K562 (cell line): ENCODE data around the gene DMD.

Experiments
- ATF7 ChIP-seq: fragments of 450-650 bp; IDR thresholded peaks from 2 replicates; pipeline ENCODE4 v1.7.1; 2014; ENCODE audit warnings: mild to moderate bottlenecking, moderate library complexity
- CHD2 ChIP-seq: IDR thresholded peaks from 2 replicates; pipeline ENCODE4 v1.6.1; 2011; ENCODE audit warnings: low read depth, low read length
- CHD4 ChIP-seq: fragments of 200-600 bp; sonication (generic); IDR thresholded peaks from 3 replicates; pipeline ENCODE4 v1.6.1; 2012; ENCODE audit warnings: low read depth, mild to moderate bottlenecking, mixed read lengths, low read length, inconsistent platforms; ENCODE audit not compliant: insufficient read depth, insufficient replicate concordance, poor library complexity, severe bottlenecking
- CTCF ChIP-seq, 3 experiments: IDR thresholded peaks in 2 of 3; conservative IDR thresholded peaks in 1 of 3; 2 replicates each; pipeline ENCODE4 v1.5.1; 2011 to 2012; ENCODE audit warnings: low read length in 3 of 3, mild to moderate bottlenecking in 3 of 3, control low read depth in 2 of 3, improper control_type of control experiment in 1 of 3, inconsistent platforms in 1 of 3, low read depth in 1 of 3, mixed read lengths in 1 of 3, moderate library complexity in 1 of 3; ENCODE audit not compliant: insufficient read depth in 2 of 3
- ELF2 ChIP-seq: fragments of 250-450 bp; sonication (Bioruptor Pico); IDR thresholded peaks from 2 replicates; pipeline ENCODE4 v1.5.0; 2021; ENCODE audit warnings: mild to moderate bottlenecking
- EZH2 ChIP-seq: IDR thresholded peaks from 2 replicates; pipeline ENCODE4 v1.6.1; 2012; ENCODE audit warnings: low read depth, mild to moderate bottlenecking, inconsistent platforms, low read length, borderline replicate concordance
- FOXM1 ChIP-seq, 2 experiments: fragments of 450-650 bp in 1 of 2; sonication (generic) in 1 of 2; formaldehyde crosslinking in 1 of 2; IDR thresholded peaks; 2 replicates each; pipeline versions ENCODE4 v1.6.1 to v1.9.0; 2017 to 2022; ENCODE audit warnings: low read depth in 2 of 2, mild to moderate bottlenecking in 2 of 2, missing genetic modification reagents in 1 of 2, moderate library complexity in 1 of 2
- JUNB ChIP-seq: fragments of 450-650 bp; formaldehyde crosslinking; conservative IDR thresholded peaks from 2 replicates; pipeline ENCODE4 v1.4.0; 2020; ENCODE audit warnings: mild to moderate bottlenecking
- KDM1A ChIP-seq, 2 experiments: fragments of 450-650 bp; IDR thresholded peaks; 2 replicates each; pipeline ENCODE4 v1.6.1; 2016; ENCODE audit warnings: mild to moderate bottlenecking in 2 of 2
- MTA3 ChIP-seq: fragments of 450-650 bp; formaldehyde crosslinking; IDR thresholded peaks from 2 replicates; pipeline ENCODE4 v1.6.1; 2017; ENCODE audit warnings: mild to moderate bottlenecking, borderline replicate concordance
- RBM39 ChIP-seq: fragments of 200-400 bp; formaldehyde crosslinking; optimal IDR thresholded peaks from 2 replicates; pipeline ENCODE3; 2018; ENCODE audit warnings: low read depth, low read length
- REST ChIP-seq, 2 experiments: fragments of 450-650 bp; formaldehyde crosslinking in 1 of 2; IDR thresholded peaks; 2 replicates each; pipeline versions ENCODE4 v1.4.0 to v1.6.1; 2014 to 2020; ENCODE audit warnings: mild to moderate bottlenecking in 2 of 2, borderline replicate concordance in 1 of 2, low read depth in 1 of 2
- SMARCE1 ChIP-seq: fragments of 450-650 bp; IDR thresholded peaks from 2 replicates; pipeline ENCODE4 v1.7.1; 2016; ENCODE audit warnings: mild to moderate bottlenecking
- ZNF740 ChIP-seq, 3 experiments: fragments of 200-800 bp in 1 of 3; sonication (Bioruptor generic) in 1 of 3; sonication (generic) in 1 of 3; formaldehyde crosslinking in 1 of 3; IDR thresholded peaks; 2 replicates each; pipeline versions ENCODE4 v1.6.1 to v1.8.0; 2016 to 2022; ENCODE audit warnings: mild to moderate bottlenecking in 2 of 3, missing compliant biosample characterization in 2 of 3, missing genetic modification characterization in 2 of 3, missing genetic modification reagents in 1 of 3

GRCh38 chrX:31889088-31889487, 1322.3 kb downstream of the DMD start:
- TF ChIP-seq CHD4 (no peak), ZNF740 (CRISPR knock-in tag; IDR thresholded peaks at IDR 0.05) (no peak), ZNF740 (tag; IDR thresholded peaks at IDR 0.05) (no peak), JUNB (CRISPR knock-in tag) (no peak), ATF7 (no peak), SMARCE1 (no peak), CHD2 (no peak), EZH2 (no peak), RBM39 (no peak), KDM1A (IDR thresholded peaks at IDR 0.05) (no peak), MTA3 (no peak), REST (IDR thresholded peaks at IDR 0.05; ENCODE audit: borderline replicate concordance) (no peak), REST (CRISPR knock-in tag; IDR thresholded peaks at IDR 0.05; ENCODE audit: low read depth) (no peak), FOXM1 (IDR thresholded peaks at IDR 0.05; ENCODE audit: low read depth) (no peak), FOXM1 (CRISPR knock-in tag; IDR thresholded peaks at IDR 0.05; ENCODE audit: low read depth) (no peak), ELF2 (CRISPR knock-in tag) (no peak), CTCF (IDR thresholded peaks at IDR 0.05 in 2 of 3, conservative IDR thresholded peaks at IDR 0.05 in 1 of 3; ENCODE audit: insufficient read depth in 2 of 3, low read depth in 1 of 3, low read length in 3 of 3) (no peak)
